ENCODE measurements around the gene NAA15.
"Not testable (repeated sequence)": the region's sequence is repeated elsewhere in the genome, so short reads cannot be mapped to it uniquely, and the experiment has no call there.

NAA15 gene

GRCh38 chr4:139450586-139450985, 149.3 kb downstream of the NAA15 start:
- no peak for DNase-seq (ENCODE audit: low read depth, low spot score)

- no peak for DNase-seq (ENCODE audit: low read depth, low spot score)
These were observed 150.7 kb downstream of the NAA15 start for GRCh38 chr4:139451997-139452396.

- DNase-seq (ENCODE audit: low read depth, low spot score): peak; percentile 50
These were observed 151.7 kb downstream of the NAA15 start for GRCh38 chr4:139453041-139453370.

DNA sequence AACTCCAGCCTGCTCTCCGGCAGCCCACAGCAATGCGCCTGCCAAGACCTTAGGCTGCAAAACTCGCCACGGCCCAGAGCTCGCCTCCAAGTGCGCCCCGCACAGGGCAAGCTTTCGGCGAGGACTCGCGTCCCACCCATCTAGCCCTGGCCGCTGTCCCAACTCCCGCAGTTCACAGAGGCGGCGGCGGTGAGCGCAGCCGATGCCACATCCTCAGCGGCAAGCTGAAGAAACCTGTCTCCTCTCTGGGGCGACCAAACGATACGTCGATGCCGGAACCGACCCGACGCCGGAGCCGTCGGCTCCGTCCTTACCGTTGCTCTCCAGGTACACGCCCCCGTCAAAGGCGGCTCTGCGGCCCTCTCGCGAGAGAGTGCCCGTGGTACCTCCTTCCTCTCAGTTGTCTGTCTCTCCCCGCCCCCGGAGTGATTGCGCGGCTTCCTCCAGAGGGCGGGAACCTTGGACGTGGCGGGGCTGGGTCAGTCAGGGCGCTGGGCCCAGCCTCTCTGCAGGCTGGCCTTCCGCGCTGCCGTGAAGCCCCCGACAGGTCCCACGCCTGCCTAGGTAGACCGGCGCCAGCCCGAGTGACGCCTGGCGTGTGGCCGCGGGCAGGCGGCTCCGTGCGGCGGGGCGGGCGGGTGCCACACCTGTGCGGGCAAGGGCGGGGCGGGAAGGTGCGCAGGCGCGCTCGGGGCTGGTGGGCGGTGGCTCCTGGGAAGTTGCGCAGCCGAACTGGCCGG, 152.2 kb downstream of the NAA15 start:
- DNase-seq (ENCODE audit: low read depth, low spot score): peak; percentile 92

DNA sequence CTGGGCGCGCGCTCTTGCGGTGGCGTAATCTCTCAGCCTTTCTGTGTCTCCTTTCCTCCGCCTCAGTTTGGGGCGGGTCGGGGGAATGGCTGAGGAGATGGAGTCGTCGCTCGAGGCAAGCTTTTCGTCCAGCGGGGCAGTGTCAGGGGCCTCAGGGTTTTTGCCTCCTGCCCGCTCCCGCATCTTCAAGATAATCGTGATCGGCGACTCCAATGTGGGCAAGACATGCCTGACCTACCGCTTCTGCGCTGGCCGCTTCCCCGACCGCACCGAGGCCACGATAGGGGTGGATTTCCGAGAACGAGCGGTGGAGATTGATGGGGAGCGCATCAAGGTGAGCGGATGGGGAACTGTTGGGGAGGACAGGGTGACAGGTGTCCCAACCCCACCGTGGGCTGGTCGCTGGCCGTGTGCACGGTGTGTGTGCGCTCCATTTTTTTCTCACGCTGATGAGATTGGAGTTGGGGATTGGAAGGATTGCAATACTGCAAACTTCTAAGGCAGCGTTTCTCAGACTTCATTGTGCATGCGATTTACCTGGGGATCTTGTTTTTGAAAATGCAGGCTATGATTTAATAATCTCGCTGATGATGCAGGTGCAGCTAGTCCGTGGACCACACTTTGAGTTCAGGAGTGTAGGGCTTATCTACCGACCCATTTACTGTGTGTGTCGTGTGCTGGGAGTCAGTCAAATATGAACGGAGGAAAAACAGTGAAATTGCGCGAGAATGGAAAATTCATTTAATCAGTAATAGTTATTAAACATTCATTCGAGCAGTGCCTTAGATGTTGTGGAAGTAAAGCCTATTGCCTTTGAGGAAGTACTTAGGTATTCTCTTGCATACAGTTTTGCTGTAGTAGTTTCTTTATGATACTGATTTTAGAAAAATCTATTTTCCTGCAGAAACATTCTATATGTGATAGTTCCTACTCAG, 153.1 kb downstream of the NAA15 start, which contains the start of gene RAB33B:
Gene RAB33B (plus strand): TSS at position 11 of the 935 bp plus-strand sequence. CDS start 75 bp downstream, at position 86.
- no peak for DNase-seq (ENCODE audit: low read depth, low spot score)

DNA sequence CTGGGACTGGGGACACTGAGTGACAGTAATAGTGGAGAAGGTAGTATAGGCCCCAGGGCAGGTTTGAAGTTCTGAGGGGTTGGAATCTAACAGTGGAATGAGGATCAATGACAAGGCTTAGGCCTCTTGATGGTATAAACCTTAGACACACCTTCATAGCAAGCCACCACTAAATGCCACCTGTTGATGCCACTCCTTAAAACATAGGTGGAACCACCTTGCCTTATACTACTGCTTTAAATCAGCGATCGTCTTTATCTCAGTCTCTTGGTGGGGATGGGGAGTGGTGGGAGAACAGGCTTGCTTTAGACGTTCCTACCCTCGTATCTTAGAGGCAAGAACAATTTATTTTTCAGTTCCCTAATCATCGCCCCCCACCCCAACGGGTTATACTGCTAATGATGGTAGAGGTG, 153.8 kb downstream of the NAA15 start:
- no peak for DNase-seq (ENCODE audit: low read depth, low spot score)

DNA sequence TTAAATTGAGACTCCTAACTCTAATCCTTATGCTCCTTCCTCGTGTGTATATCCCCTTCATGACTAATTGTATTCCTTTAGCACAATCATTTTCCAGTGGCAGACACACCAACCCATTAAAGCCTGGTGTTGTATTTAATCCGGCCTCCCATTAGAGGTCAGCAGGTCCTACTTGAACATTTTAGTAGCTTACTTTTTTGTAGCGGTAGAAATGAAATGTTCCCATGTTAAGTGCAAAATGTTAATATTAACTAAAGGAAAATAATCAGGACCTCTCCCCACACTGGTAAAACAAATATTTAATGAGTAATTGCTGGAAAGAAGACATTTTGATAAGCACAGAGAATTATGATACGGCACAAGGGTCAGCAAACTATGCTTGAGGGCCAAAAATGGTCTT, 156.0 kb downstream of the NAA15 start:
- DNase-seq (ENCODE audit: low read depth, low spot score): no peak

DNA sequence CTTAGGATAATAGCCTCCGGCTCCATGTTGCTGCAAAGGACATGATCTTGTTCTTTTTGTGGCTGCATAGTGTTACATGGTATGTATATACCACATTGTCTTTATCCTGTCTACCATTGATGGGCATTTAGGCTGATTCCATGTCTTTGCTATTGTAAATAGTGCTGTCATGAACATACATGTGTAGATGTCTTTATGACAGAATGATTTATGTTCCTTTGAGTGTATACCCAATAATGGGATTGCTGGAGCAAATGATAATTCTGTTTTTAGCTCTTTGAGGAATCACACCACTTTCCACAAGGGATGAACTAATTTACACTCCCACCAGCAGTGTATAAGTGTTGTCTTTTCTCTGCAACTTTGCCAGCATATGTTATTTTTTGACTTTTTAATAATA, 157.2 kb downstream of the NAA15 start:
- no peak for DNase-seq (ENCODE audit: low read depth, low spot score)

DNA sequence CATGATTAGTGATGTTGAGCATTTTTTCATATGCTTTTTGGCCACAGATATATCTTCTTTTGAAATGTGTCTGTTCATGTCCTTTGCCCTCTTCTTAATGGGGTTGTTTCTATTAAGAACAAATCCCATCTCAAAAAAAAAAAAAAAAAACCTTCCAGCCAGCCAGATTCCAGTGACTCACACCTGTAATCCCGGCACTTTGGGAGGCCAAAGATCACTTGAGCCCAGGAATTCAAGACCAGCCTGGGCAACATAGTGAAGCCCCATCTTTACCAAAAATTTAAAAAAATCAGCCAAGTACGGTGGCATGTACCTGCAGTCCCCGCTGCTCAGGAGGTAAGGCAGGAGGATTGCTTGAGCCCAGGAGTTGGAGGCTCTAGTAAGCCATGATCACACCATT, 157.7 kb downstream of the NAA15 start:
- DNase-seq (ENCODE audit: low read depth, low spot score): no peak

DNA sequence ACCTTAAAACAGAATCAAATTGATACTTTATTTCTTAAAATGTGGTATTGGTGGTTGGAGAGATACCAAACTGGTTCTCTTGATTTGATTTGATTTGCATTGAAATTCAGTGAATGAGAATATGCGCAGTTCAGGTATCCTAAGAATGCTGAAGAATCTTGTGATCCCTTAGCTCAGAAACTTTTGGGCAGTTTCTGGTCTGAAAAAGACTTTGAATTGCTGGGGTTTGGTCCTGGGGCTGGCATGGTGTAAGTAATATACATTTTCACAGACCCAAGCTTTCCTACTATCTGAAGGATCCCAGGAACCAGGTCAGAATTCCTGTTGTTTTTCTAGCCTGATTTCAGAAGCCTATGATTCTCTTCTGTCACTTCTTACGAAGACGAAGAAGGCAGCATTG, 159.3 kb downstream of the NAA15 start:
- DNase-seq (ENCODE audit: low read depth, low spot score): no peak

DNA sequence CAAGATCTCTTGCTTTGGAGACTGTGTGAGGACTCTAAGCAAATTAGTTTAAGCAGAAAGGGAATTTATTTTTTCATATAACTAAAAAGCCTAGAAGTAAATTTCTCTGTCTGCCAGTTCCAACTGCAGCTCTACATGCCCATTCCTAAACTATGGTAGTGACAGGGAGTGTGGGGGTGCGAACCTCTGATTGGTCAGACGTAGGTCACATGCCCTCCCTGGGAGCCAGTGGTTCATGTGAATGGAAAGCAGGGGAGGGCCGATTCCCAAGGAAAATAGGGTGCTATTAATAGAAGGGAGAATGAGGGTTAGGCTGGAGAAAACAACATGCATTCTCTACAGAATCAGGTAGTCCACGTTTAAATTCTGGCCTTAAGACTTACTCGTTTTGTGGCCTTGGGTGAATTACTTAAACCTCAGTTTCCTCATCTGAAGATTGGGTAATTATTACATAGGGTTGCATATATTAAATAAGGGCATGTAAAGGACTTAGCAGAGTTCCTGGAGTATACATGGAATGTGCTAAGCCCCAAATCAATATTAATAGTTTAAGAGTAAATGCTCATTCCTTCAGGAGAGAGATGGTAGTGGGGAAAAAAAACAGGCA, 159.8 kb downstream of the NAA15 start:
- DNase-seq (ENCODE audit: low read depth, low spot score): no peak

DNA sequence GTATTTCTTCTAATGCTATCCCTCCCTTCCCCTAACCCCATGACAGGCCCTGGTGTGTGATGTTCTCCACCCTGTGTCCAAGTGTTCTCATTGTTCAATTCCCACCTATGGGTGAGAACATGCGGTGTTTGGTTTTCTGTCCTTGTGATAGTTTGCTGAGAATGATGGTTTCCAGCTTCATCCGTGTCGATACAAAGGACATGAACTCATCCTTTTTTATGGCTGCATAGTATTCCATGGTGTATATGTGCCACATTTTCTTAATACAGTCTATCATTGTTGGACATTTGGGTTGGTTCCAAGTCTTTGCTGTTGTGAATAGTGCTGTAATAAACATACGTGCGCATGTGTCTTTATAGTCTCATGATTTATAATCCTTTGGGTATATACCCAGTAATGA, 163.2 kb downstream of the NAA15 start:
- not testable (repeated sequence) for DNase-seq (ENCODE audit: low read depth, low spot score)

DNA sequence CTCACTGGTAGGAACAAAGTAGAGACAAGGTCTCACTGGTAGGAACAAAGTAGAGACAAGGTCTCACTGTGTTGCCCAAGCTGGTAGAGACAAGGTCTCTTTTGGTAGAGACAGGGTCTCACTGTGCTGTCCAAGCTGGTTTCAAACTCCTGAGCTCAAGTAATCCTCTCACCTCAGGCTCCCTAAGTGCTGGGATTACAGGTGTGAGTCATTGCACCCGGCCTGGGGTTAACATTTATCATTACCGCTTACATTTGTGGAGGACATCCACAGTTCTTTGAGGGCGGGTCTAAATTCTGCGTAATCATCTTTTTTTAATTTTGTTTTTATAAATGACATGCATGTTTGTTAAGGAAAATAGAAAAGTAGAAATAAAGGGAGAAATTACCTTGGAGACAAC, 164.6 kb downstream of the NAA15 start:
- no peak for DNase-seq (ENCODE audit: low read depth, low spot score)

- not testable (repeated sequence) for DNase-seq (ENCODE audit: low read depth, low spot score)
These were observed 167.5 kb downstream of the NAA15 start for GRCh38 chr4:139468756-139469155.

GRCh38 chr4:139469216-139469615, 167.9 kb downstream of the NAA15 start:
- DNase-seq (ENCODE audit: low read depth, low spot score): no peak
